A673 (cell line): ENCODE measurements around the gene AKAP6.

ENCODE experiments used
- CTCF ChIP-seq: fragments of 300-800, 200-600 bp; sonication (generic); conservative IDR thresholded peaks from 2 replicates; pipeline ENCODE4 v1.5.1; 2017; ENCODE audit warnings: low read depth, mild to moderate bottlenecking, antibody characterized with exemption, low read length, moderate library complexity, mixed read lengths
- EZH2 ChIP-seq: fragments of 200-600 bp; sonication (generic); IDR thresholded peaks from 2 replicates; pipeline ENCODE4 v1.6.1; 2017; ENCODE audit warnings: borderline replicate concordance, low read depth, mild to moderate bottlenecking, mixed read lengths, antibody characterized with exemption, low read length; ENCODE audit not compliant: poor library complexity, severe bottlenecking

- TF ChIP-seq CTCF (no peak), EZH2 (no peak)
These were observed 30.8 kb upstream of the AKAP6 start for GRCh38 chr14:32298346-32298745.
